IPS-20b (cell line): ENCODE measurements around the gene CLIC4.
"Not testable (repeated sequence)": the region's sequence is repeated elsewhere in the genome, so short reads cannot be mapped to it uniquely, and the experiment has no call there.

Experiments used
- H3K27ac ChIP-seq: one replicate; pipeline ENCODE4 v1.5.1; 2013; ENCODE audit warnings: low read length
- H3K27me3 ChIP-seq: 2 replicates; pipeline ENCODE4 v1.6.1; 2013; ENCODE audit warnings: mild to moderate bottlenecking, low read length, inconsistent platforms; ENCODE audit not compliant: insufficient read depth
- H3K36me3 ChIP-seq: 2 replicates; pipeline ENCODE4 v1.6.1; 2013; ENCODE audit warnings: low read depth, mild to moderate bottlenecking, inconsistent platforms, low read length, moderate library complexity; ENCODE audit not compliant: insufficient read depth
- H3K4me1 ChIP-seq: 2 replicates; pipeline ENCODE4 v1.6.1; 2013; ENCODE audit warnings: mild to moderate bottlenecking, control low read depth, inconsistent platforms, low read length, moderate library complexity; ENCODE audit not compliant: insufficient read depth
- H3K4me3 ChIP-seq: 2 replicates; pipeline ENCODE4 v1.5.1; 2013; ENCODE audit warnings: mild to moderate bottlenecking, low read length, inconsistent platforms
- H3K9ac ChIP-seq: 2 replicates; pipeline ENCODE4 v1.6.1; 2013; ENCODE audit warnings: low read depth, mild to moderate bottlenecking, inconsistent platforms, low read length, moderate library complexity
- H3K9me3 ChIP-seq: 2 replicates; pipeline ENCODE4 v1.6.1; 2013; ENCODE audit warnings: mild to moderate bottlenecking, low read depth, low read length, inconsistent platforms; ENCODE audit not compliant: insufficient read depth

Gene CLIC4

GRCh38 chr1:24754229-24754628, 9.0 kb downstream of the CLIC4 start:
- Histone ChIP-seq H3K4me3 (no peak overlapping the region), H3K27me3 (no peaks in the 10 kb centered on the region), H3K27ac (no peak overlapping the region), H3K36me3 (peaks cover 16% of the 10 kb centered on the region), H3K9ac (no peak overlapping the region), H3K4me1 (peaks cover 14% of the 10 kb centered on the region), H3K9me3 (no peaks in the 10 kb centered on the region)

- not testable (repeated sequence) for H3K27me3 ChIP-seq, H3K9me3 ChIP-seq, H3K4me3 ChIP-seq, H3K27ac ChIP-seq, H3K9ac ChIP-seq
- peaks cover 12% of the 10 kb centered on the region for H3K36me3 ChIP-seq
- H3K4me1 ChIP-seq: peaks cover 11% of the 10 kb centered on the region
Observed at GRCh38 chr1:24755323-24755722, 10.1 kb downstream of the CLIC4 start.

GRCh38 chr1:24756395-24756794, 11.1 kb downstream of the CLIC4 start:
- H3K27me3 ChIP-seq: no peaks in the 10 kb centered on the region
- H3K27ac ChIP-seq: no peak overlapping the region
- H3K9me3 ChIP-seq: no peaks in the 10 kb centered on the region
- no peak overlapping the region for H3K9ac ChIP-seq
- H3K4me3 ChIP-seq: no peak overlapping the region
- H3K4me1 ChIP-seq: peaks cover 13% of the 10 kb centered on the region
- H3K36me3 ChIP-seq: peaks cover 6% of the 10 kb centered on the region; the same call in 1 of the 2 replicates

GRCh38 chr1:24759492-24759891, 14.2 kb downstream of the CLIC4 start:
- H3K4me1 ChIP-seq: peaks cover 3% of the 10 kb centered on the region; the same call in 1 of the 2 replicates
- no peak overlapping the region for H3K9ac ChIP-seq
- no peaks in the 10 kb centered on the region for H3K27me3 ChIP-seq
- no peak overlapping the region for H3K27ac ChIP-seq
- H3K36me3 ChIP-seq: peaks cover 6% of the 10 kb centered on the region; the same call in 1 of the 2 replicates
- no peaks in the 10 kb centered on the region for H3K9me3 ChIP-seq
- H3K4me3 ChIP-seq: no peak overlapping the region

GRCh38 chr1:24761582-24761981, 16.3 kb downstream of the CLIC4 start:
- Histone ChIP-seq H3K4me3 (no peak overlapping the region), H3K4me1 (peaks cover 9% of the 10 kb centered on the region; the same call in 1 of the 2 replicates)

GRCh38 chr1:24762133-24762676, 17.0 kb downstream of the CLIC4 start:
- Histone ChIP-seq H3K27ac (no peak overlapping the region), H3K27me3 (no peaks in the 10 kb centered on the region), H3K4me3 (no peak overlapping the region), H3K36me3 (peaks cover 3% of the 10 kb centered on the region; the same call in 1 of the 2 replicates), H3K4me1 (peaks cover 9% of the 10 kb centered on the region; the same call in 1 of the 2 replicates), H3K9ac (no peak overlapping the region), H3K9me3 (no peaks in the 10 kb centered on the region)

More at GRCh38 chr1:24761582-24761981, 16.3 kb downstream of the CLIC4 start:
- no peaks in the 10 kb centered on the region for H3K27me3 ChIP-seq
- no peaks in the 10 kb centered on the region for H3K9me3 ChIP-seq
- peaks cover 6% of the 10 kb centered on the region; the same call in 1 of the 2 replicates for H3K36me3 ChIP-seq
- no peak overlapping the region for H3K9ac ChIP-seq
- H3K27ac ChIP-seq: no peak overlapping the region

GRCh38 chr1:24763671-24764070, 18.4 kb downstream of the CLIC4 start:
- no peaks in the 10 kb centered on the region for H3K36me3 ChIP-seq
- no peak overlapping the region for H3K4me3 ChIP-seq
- no peaks in the 10 kb centered on the region for H3K9me3 ChIP-seq
- H3K27ac ChIP-seq: no peak overlapping the region
- no peaks in the 10 kb centered on the region for H3K27me3 ChIP-seq
- H3K4me1 ChIP-seq: peaks cover 9% of the 10 kb centered on the region; the same call in 1 of the 2 replicates
- no peak overlapping the region for H3K9ac ChIP-seq

GRCh38 chr1:24764439-24764838, 19.2 kb downstream of the CLIC4 start:
- Histone ChIP-seq H3K27me3 (no peaks in the 10 kb centered on the region), H3K36me3 (no peaks in the 10 kb centered on the region), H3K9me3 (no peaks in the 10 kb centered on the region), H3K4me3 (no peak overlapping the region), H3K27ac (no peak overlapping the region), H3K9ac (no peak overlapping the region), H3K4me1 (peaks cover 12% of the 10 kb centered on the region; the same call in 1 of the 2 replicates)

GRCh38 chr1:24764848-24765247, 19.6 kb downstream of the CLIC4 start:
- no peaks in the 10 kb centered on the region for H3K36me3 ChIP-seq
- H3K27ac ChIP-seq: no peak overlapping the region
- no peaks in the 10 kb centered on the region for H3K27me3 ChIP-seq
- H3K4me1 ChIP-seq: peaks cover 16% of the 10 kb centered on the region; the same call in 1 of the 2 replicates
- no peak overlapping the region for H3K4me3 ChIP-seq
- H3K9me3 ChIP-seq: no peaks in the 10 kb centered on the region
- no peak overlapping the region for H3K9ac ChIP-seq

GRCh38 chr1:24765308-24765988, 20.2 kb downstream of the CLIC4 start:
- H3K9ac ChIP-seq: no peak overlapping the region
- H3K9me3 ChIP-seq: no peaks in the 10 kb centered on the region
- no peaks in the 10 kb centered on the region for H3K27me3 ChIP-seq
- no peaks in the 10 kb centered on the region for H3K36me3 ChIP-seq
- no peak overlapping the region for H3K27ac ChIP-seq
- H3K4me3 ChIP-seq: no peak overlapping the region
- H3K4me1 ChIP-seq: peaks cover 17% of the 10 kb centered on the region; the same call in 1 of the 2 replicates

GRCh38 chr1:24767351-24767750, 22.1 kb downstream of the CLIC4 start:
- Histone ChIP-seq H3K4me3 (no peak overlapping the region), H3K27me3 (no peaks in the 10 kb centered on the region), H3K27ac (no peak overlapping the region), H3K36me3 (no peaks in the 10 kb centered on the region), H3K4me1 (peaks cover 15% of the 10 kb centered on the region; the same call in 1 of the 2 replicates), H3K9ac (no peak overlapping the region), H3K9me3 (no peaks in the 10 kb centered on the region)
